HG02885 (cell line): ENCODE results near the gene TMEM236.

ENCODE experiments used
- ATAC-seq: cut with Tn5 transposase; IDR thresholded peaks from one replicate; pipeline ENCODE4 v1.9.1; 2021; ENCODE audit warnings: mild to moderate bottlenecking; ENCODE audit not compliant: unreplicated experiment, poor library complexity

TMEM236 gene

DNA sequence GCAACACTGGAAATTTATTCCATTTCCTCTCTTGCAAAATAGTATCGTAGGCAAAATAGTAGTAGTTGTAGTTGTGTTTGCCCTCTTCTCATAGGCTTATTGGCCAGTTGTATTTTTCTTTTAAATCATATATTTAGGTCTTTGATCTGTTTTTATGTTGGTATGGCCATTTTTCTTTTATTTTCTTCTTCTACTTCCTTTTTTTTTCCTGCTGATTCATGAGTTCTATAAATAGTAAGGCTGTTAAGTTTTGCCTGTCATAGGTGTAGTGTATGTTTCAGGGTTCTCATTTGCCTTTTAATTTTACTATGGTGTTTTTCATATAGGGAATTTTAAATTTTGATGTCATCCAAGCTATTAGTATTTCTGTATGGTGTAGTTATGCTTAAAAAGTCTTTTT lies 31.8 kb downstream of the TMEM236 start:
- ATAC-seq, result no peak

DNA sequence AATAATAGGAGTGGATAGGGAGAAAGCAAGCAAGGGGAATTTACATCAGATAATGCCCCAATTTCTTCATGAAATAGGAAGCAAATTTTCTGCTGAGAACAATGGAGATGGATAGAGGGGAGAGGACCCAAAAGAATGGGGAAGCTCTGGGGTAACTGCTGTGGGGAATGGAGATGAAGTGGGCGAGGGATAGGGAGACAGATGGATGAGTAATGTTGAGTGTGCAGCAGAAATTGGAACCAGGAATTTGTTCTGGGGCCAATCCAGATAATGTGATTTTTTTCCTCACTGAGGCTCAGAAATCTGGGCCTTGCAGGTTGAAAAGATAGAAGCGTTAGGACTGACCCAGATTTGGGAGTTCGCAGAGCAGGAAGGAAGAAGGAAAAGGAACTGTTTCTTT lies 32.7 kb downstream of the TMEM236 start:
- ATAC-seq, result no peak

DNA sequence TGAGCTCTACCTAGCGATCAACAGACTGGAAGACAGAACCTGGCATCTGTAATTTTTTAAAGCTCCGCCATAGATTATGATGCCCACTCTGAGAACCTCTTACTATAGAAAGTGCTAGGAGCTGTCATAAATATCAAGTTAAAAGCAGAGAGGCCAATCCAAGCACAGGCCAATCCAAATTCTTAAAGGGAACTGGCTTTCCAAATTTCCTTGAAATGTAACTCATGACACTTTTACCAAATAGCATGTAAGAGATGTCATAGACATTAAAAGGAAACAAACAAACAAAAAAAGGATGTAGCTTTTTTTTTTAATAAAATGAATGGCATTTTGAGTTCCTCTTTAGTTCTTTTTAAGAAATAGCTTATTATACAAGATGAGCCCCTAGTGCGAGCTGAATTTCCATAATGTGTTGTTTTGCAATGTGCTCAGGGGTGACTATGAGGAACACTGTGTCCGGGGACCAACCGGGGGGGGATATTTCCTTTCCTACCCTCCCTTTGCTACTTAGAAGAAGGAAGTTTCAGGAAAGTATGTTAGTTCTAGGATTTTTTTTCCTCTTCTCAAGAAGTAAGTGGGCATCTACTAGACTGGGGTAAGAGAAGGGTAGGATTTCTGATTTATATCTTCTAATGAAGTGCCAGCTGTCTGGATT lies 33.4 kb downstream of the TMEM236 start:
- ATAC-seq, result no peak

DNA sequence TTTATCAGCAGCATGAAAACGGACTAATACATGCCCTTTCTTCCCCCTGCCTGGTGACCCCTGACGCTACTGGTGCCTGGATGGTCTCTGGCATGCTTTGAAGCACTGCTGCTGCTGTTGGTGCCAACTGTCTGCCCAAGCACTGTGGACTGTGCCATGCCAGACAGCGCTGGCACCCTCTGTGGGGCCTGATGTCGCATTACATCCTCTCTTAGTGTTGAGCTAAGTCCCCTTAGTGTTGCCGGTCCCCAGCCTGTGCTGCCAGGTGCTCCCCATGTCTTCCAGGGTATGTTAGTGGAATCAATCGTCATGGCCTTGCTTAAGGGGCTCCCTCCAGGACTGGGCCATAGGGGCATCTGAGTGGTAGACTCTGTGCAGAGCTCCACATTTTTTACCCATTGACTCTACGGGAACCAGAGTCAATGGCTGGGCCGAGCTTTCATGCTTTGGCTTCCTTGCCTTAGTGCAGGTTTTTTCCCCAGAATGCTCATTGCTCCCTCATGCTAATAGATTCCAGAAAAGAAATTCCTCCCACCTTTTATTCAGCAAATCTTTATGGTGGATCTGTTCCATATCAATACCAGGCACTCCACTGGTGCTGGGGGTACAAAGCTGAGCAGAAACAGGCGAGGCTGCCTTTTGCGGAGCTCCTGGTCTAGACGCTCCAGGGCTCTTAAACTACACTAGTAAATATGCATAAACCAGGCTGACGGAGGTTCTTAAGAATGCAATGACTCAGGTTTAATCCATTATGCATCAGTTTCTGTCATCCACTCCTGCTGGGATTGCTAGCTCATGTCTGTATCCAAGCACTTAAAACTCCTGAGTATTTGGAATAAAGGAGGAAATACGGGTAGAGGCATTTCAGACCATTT lies 35.3 kb downstream of the TMEM236 start:
- ATAC-seq, result no peak

DNA sequence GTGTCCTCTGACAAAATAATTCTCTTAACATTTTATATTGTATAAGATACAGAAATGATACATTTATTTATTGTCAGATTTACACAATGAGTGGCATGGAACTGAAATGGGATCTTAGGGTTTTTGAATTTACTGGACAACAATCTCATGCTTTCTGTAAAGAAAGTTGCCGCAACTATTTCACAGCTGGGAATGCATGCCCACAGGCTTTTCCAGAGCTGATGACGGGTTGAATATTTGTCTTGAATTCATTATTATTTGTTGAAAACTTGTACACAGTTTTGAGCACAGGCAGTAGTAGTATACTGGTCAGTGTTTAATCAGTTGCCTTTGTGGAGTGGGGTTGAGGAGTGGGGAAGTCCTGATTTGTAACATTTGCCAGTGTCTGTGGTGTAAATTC lies 36.6 kb downstream of the TMEM236 start:
- no peak for ATAC-seq

DNA sequence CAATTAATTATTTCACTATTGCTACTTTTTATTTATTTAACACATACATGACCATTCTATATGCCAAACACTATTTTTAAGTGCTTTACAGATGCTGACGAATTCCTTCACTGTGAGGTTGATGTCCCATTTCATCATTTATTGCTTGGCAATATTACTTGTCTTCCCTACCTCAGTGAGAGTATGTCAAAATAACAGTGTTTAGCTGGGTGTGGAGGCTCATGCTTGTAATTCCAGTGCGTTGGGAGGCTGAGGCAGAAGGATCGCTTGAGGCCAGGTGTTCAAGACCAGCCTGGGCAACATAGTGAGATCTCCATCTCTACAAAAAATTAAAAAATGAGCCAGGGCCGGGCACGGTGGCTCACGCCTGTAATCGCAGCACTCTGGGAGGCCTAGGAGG lies 37.4 kb downstream of the TMEM236 start:
- ATAC-seq, result no peak

DNA sequence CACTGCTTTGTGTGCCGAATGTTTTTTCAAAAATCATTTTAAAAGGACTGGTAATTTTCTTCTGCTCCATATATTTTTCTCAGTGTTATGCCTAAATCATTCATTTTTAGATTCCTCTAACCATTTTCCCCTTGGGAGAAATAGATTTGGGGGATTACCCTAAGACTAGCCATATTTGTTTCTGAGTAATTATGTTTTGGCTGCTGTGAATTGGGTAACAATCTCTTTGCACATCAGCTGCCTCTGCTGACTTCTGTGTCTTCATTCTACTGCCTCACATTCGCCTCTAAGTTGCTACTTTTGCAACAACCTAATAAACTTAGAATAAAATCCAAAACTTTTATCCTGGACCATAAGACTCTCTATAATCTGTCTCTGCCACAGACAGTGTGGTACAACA lies 38.6 kb downstream of the TMEM236 start:
- no peak for ATAC-seq

DNA sequence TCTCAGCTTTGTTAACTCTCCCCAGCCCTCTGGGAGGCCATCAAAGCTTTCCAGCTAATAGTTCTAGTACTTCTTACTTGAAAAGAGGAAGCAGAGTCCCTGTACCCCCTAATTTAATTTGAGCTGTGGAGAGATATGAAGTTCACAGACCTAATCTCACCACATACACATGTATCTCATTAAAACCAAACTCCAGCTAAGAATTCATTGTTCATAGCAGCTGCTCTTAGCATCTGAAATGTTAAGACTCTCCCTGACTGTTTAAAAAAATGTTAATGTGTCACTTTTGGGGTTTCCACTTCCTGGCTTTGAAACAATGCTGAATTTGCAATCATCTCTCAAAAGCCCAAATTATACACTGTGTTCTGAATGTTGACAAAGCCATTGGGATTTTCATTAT lies 41.0 kb downstream of the TMEM236 start:
- ATAC-seq, result no peak

DNA sequence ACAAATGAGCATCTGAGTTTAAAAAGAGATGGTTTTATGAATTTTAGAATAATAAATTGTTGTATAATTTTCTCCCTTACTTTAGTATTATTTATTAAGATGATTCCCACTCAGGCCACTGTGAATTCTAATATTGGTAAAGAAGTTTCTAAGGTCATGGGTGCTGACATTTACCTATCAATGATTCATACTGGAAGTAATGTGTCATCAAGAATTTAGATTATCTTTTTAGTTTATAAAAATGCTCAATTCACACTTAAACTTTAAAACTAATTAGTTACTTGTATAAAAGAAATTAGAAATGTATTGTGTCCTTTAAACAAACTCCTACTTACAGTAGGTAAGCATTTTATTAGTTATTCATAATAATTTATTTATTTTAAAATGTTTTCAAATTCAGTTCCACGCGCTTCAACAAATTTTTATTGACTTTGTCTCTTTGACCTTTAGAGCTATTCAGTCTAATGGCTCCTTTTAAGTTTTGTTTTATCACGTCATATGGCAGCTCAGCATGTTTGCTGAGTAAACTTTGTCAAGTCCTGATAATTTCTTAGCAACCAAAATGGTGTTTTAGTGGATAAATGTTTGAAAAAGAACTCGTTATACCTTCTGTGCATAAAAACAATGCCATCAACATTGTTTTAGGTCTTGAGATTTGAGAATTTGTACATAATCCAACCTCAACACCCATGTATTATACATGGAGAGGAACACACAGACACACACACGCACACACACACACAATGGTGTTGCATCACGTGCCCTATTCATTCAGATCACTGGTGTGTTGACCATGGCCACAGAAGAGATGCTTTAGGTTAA lies 42.0 kb downstream of the TMEM236 start:
- ATAC-seq, result no peak

DNA sequence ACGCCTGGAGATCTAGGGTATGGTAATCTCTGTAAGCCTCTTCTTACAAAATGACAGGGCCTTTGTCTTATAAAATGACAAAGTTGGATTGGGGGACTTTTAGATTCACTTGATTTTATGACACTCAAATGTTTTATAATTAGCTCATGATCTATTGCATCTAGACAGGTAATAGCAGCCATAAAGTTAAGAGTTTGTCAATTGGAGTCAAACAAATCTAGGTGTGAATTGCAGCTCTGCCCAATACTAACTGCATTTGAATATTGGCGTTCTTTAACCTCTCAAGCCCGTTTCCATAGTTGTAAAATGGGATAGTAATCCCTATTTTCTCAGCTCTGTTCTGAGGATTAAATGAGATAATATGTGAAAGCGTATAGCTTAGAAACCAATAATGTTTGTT lies 43.1 kb downstream of the TMEM236 start:
- ATAC-seq, result no peak

DNA sequence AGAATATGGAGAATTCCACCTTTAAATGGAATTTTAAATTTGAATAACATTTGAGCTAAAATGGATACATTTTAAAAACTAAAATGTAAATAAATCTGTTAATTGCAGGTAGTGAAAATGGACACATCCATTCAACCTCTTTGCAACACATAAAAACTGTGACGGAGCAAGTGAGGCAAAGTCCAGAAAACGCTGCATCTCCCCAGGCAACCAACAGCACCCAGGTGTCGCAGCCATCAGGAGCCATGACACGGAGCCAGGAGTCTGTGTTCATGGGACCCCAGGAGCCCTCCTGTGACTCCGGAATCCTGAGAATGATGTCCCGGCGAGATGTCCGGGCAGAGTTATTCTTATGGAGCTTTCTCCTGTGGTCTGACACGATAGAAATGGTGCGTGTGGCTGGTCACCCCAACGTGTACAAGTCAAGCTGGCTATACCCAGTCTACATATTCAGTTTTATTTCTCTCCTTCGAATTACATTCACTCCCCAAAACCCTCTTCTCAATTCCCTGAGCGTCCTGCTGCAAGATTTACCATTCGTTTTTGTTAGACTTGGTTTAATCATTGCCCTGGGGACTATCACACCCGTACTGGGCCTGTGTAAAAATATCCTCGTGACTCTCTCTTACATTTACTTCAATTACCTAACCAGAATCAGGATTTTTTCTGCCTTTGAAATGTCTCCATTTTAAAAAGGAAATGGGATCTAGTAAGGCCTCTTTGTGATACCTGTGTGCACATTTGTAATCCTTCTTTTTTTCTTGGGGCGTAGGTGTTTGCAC lies 44.0 kb downstream of the TMEM236 start:
- no peak for ATAC-seq

DNA sequence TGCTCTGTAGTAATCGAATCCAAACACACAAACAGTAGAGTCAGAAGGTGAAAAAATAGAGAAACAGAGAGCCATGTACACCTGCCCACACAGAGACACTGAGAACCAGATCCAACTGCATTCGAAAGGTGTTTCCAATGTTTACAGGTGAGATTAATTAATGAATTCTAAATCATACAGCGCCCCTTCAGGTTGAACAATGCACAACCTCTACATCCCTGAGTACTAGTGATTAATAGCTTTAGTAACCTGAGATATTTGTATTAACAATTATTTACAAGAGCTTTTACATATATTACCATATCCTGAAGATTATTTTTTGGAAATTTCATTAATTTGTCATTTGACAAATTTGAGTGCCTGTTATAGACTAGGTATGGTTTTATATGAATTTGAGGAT lies 49.5 kb downstream of the TMEM236 start:
- ATAC-seq, result no peak

DNA sequence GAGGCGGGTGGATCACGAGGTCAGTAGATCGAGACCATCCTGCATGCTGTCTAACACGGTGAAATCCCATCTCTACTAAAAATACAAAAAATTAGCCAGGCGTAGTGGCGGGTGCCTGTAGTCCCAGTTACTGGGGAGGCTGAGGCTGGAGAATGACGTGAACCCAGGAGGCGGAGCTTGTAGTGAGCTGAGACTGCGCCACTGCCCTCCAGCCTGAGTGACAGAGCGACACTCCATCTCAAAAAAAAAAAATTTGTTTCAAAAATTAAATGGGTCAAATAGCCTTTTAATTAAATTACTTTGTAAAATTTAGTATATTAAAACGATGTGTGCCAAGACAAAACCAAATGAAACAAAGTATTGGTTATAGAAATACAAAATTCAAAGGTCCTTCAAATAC lies 50.3 kb downstream of the TMEM236 start:
- no peak for ATAC-seq

DNA sequence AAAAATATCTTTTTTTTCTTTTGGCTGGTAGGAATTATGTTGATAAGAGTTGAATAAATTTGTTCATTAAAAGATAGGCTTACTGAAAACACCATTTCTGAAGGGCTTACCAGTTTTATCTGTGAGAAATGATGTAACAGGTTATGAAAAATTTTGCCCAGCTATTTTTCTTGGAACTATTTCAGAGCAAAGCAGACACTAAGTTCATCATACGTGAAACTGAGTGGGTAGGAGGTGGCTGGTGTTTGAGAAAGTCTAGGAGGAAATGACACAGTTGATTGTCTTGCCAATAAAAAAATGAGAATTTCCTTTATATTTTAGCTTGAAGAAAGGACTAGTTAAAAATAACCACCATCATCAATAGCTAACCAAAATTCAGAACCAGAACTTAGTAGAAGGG lies 51.0 kb downstream of the TMEM236 start:
- no peak for ATAC-seq

DNA sequence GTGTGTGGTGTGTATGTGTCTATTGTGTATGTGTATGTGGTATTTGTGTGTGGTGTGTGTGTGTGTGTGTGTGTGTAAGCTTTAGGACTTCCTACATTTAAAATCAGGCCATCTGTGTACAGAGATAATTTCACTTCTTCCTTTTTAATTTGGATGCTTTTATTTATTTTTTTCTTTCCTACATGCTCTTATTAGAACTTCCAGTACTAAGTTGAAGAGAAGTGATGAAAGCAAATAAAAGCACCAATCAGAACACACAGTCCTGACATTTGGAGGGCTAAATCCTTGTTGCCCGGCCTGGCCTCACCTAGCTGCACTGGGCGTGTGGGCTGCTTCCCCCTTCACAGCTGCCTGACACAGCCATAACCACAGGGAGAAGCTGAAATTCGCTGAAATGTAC lies 53.3 kb downstream of the TMEM236 start:
- ATAC-seq, result no peak

DNA sequence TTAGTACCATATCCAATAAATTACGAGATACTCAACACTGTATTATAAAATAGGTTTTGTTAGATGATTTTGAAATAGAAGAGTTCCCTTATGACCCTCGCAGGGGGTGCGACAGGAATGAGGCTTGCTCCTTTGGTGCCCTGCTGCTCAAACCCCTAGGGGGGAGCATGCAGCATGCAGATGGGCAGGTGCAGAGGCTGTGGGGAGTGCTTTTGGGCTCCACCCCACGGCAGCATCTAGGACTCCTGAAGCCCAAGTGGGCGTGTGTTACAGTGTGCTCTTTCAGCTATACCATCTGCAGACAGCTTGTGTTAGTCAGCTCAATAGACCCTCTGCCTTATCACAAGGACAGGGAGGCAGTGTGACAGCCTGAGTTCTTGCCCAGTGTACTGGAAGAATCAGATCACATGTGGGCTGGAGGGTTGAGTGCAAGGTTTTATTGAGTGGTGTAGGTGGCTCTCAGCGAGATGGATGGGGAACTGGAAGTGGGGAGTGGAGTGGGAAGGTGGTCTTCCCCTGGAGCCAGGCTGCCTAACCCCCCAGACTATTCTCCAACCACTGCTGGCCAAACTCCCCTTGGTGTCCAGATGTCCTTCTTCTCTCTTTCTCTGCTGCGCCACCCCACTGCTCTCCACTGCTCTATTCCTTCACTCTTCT lies 54.0 kb downstream of the TMEM236 start:
- ATAC-seq, result peak; percentile 78

DNA sequence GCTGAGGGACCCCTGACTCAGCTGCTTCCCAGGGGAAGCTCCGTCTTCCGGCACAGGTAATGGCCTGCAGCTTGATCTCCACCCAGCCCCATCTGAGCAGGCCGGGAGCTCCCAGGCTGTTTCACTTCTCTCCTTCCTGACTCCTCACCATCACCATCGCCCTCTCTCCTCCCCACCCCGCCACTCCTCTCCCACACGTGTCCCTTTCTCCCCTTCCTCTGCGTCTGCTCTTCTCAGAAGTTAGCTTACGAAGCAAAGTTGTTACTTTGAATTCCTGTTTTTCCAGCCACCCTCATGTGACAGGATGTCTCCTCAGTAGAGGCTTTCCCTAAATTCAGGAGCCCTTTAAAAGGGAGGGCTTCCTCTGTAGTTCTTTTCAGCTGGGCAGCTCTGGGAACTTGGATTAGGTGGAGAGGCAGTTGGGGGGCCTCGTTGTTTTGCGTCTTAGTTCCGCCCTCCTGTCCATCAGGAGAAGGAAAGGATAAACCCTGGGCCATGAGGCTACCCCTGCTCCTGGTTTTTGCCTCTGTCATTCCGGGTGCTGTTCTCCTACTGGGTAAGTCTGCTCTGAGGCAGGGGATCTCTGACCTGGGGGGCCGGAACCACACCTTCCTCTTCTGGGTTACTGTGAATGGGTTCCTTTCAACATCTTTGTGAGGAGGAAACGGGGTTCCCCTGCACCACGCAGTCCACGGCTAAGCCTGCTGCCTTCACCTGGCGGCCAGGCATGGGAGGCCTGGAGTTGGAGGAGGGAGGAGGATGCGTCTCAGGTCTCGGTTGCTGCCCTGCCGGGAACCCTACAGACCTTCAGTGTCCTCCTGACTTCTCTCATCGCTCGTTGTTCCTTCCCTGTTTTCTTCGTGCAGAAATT lies 57.2 kb downstream of the TMEM236 start, which contains the start of gene MRC1:
MRC1 (plus strand) TSS at position 378 of the 871 bp plus-strand sequence; CDS start at position 496, 118 bp downstream.
- no peak for ATAC-seq

DNA sequence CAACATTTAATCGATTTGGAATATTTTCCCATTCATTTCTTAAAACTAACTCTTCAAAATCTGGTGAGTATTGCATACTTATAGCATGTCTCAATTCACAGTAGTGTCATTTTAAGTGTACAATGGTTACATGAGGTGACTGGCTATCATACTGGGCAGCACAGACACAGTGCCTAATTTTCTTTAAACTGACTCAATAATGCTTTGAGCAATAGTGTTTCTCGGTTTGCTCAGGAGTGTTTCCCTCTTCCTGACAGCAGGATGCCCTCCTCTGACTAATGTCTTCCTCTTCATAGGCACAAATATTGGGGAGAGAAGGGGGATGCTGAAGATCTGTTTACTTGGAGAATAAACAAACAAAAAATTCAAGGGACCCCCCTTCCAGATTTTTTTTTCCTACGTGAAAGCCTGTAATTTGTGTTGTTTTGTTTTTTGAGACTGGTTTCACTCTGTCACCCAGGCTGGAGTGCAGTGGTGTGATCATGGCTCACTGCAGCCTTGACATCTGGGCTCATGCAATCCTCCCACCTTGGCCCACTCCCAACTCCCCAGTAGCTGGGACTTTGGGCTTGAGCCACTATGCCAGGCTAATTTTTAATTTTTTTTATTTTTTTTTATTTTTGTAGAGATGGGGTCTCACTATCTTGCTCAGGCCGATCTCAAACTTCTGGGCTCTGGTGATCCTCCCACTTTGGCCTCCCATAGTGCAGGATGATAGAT lies 59.3 kb downstream of the TMEM236 start:
- no peak for ATAC-seq
